IPS-15b (cell line): ENCODE results near the gene WFS1.
A peak's percentile ranks its signal among the peaks of the same experiment; 100 is the strongest.

Experiments used
- H3K27me3 ChIP-seq: one replicate; pipeline ENCODE4 v1.6.1; 2013; ENCODE audit warnings: low read length; ENCODE audit not compliant: control insufficient read depth, insufficient read depth
- H3K36me3 ChIP-seq: one replicate; pipeline ENCODE4 v1.6.1; 2013; ENCODE audit warnings: low read length; ENCODE audit not compliant: control insufficient read depth, insufficient read depth
- H3K4me1 ChIP-seq: one replicate; pipeline ENCODE4 v1.6.1; 2013; ENCODE audit warnings: mild to moderate bottlenecking, low read length; ENCODE audit not compliant: control insufficient read depth, insufficient read depth
- H3K4me3 ChIP-seq: one replicate; pipeline ENCODE4 v1.5.1; 2013; ENCODE audit warnings: low read depth, low read length
- H3K9ac ChIP-seq: one replicate; pipeline ENCODE4 v1.6.1; 2013; ENCODE audit warnings: low read depth, mild to moderate bottlenecking, low read length
- H3K9me3 ChIP-seq: one replicate; pipeline ENCODE4 v1.6.1; 2013; ENCODE audit warnings: mild to moderate bottlenecking, low read length; ENCODE audit not compliant: control insufficient read depth, insufficient read depth

WFS1 gene

GRCh38 chr4:6309777-6310176 is 40.1 kb downstream of the WFS1 start:
- no peak overlapping the region for H3K9ac ChIP-seq
- H3K9me3 ChIP-seq = no peaks in the 10 kb centered on the region
- H3K27me3 ChIP-seq = peaks cover 19% of the 10 kb centered on the region
- no peaks in the 10 kb centered on the region for H3K36me3 ChIP-seq
- H3K4me3 ChIP-seq = peak overlapping the region; percentile 50
- H3K4me1 ChIP-seq = no peaks in the 10 kb centered on the region

GRCh38 chr4:6313216-6313615 is 43.6 kb downstream of the WFS1 start:
- Histone ChIP-seq H3K9me3 (no peaks in the 10 kb centered on the region), H3K4me3 (no peak overlapping the region), H3K4me1 (no peaks in the 10 kb centered on the region), H3K9ac (no peak overlapping the region), H3K27me3 (peaks cover 17% of the 10 kb centered on the region), H3K36me3 (no peaks in the 10 kb centered on the region)

- no peak overlapping the region for H3K4me3 ChIP-seq
- no peak overlapping the region for H3K9ac ChIP-seq
- H3K4me1 ChIP-seq = no peaks in the 10 kb centered on the region
- H3K9me3 ChIP-seq = no peaks in the 10 kb centered on the region
- no peaks in the 10 kb centered on the region for H3K27me3 ChIP-seq
- no peaks in the 10 kb centered on the region for H3K36me3 ChIP-seq
Measured at GRCh38 chr4:6316461-6317003, 46.9 kb downstream of the WFS1 start.

GRCh38 chr4:6318206-6318605 is 48.6 kb downstream of the WFS1 start:
- H3K27me3 ChIP-seq = no peaks in the 10 kb centered on the region
- H3K9me3 ChIP-seq = no peaks in the 10 kb centered on the region
- no peak overlapping the region for H3K9ac ChIP-seq
- H3K36me3 ChIP-seq = no peaks in the 10 kb centered on the region
- H3K4me3 ChIP-seq = no peak overlapping the region
- H3K4me1 ChIP-seq = no peaks in the 10 kb centered on the region

- Histone ChIP-seq H3K9me3 (no peaks in the 10 kb centered on the region), H3K4me1 (no peaks in the 10 kb centered on the region), H3K27me3 (no peaks in the 10 kb centered on the region), H3K9ac (no peak overlapping the region), H3K36me3 (no peaks in the 10 kb centered on the region), H3K4me3 (no peak overlapping the region)
Measured at GRCh38 chr4:6319530-6320150, 50.0 kb downstream of the WFS1 start.

GRCh38 chr4:6320663-6321062 is 51.0 kb downstream of the WFS1 start:
- H3K4me3 ChIP-seq = no peak overlapping the region
- H3K27me3 ChIP-seq = no peaks in the 10 kb centered on the region
- no peaks in the 10 kb centered on the region for H3K9me3 ChIP-seq
- H3K36me3 ChIP-seq = no peaks in the 10 kb centered on the region
- H3K4me1 ChIP-seq = peaks cover 7% of the 10 kb centered on the region
- H3K9ac ChIP-seq = no peak overlapping the region

- H3K9ac ChIP-seq = no peak overlapping the region
- no peak overlapping the region for H3K4me3 ChIP-seq
- peaks cover 7% of the 10 kb centered on the region for H3K4me1 ChIP-seq
- no peaks in the 10 kb centered on the region for H3K36me3 ChIP-seq
- H3K9me3 ChIP-seq = no peaks in the 10 kb centered on the region
- no peaks in the 10 kb centered on the region for H3K27me3 ChIP-seq
Measured at GRCh38 chr4:6321361-6321760, 51.7 kb downstream of the WFS1 start.

- Histone ChIP-seq H3K9ac (no peak overlapping the region), H3K4me3 (no peak overlapping the region), H3K4me1 (peaks cover 7% of the 10 kb centered on the region), H3K9me3 (no peaks in the 10 kb centered on the region), H3K36me3 (no peaks in the 10 kb centered on the region), H3K27me3 (no peaks in the 10 kb centered on the region)
Measured at GRCh38 chr4:6322067-6322760, 52.6 kb downstream of the WFS1 start.

- no peak overlapping the region for H3K9ac ChIP-seq
- no peaks in the 10 kb centered on the region for H3K9me3 ChIP-seq
- no peaks in the 10 kb centered on the region for H3K36me3 ChIP-seq
- no peaks in the 10 kb centered on the region for H3K27me3 ChIP-seq
- H3K4me1 ChIP-seq = peaks cover 7% of the 10 kb centered on the region
- H3K4me3 ChIP-seq = no peak overlapping the region
Measured at GRCh38 chr4:6322761-6323566, 53.3 kb downstream of the WFS1 start.

- no peaks in the 10 kb centered on the region for H3K36me3 ChIP-seq
- H3K9me3 ChIP-seq = no peaks in the 10 kb centered on the region
- H3K4me3 ChIP-seq = no peak overlapping the region
- H3K27me3 ChIP-seq = no peaks in the 10 kb centered on the region
- peaks cover 7% of the 10 kb centered on the region for H3K4me1 ChIP-seq
- no peak overlapping the region for H3K9ac ChIP-seq
Measured at GRCh38 chr4:6324461-6324998, 54.9 kb downstream of the WFS1 start.

GRCh38 chr4:6324999-6325787 is 55.5 kb downstream of the WFS1 start:
- H3K4me3 ChIP-seq = no peak overlapping the region
- no peaks in the 10 kb centered on the region for H3K27me3 ChIP-seq
- H3K9me3 ChIP-seq = no peaks in the 10 kb centered on the region
- H3K36me3 ChIP-seq = no peaks in the 10 kb centered on the region
- H3K4me1 ChIP-seq = peaks cover 7% of the 10 kb centered on the region
- no peak overlapping the region for H3K9ac ChIP-seq
